B cell (primary cell): ENCODE measurements around the gene FBLN5. TPM values are rescaled to one million over a fixed set of nuclear protein-coding genes. Genes with fewer than 3 reads are reported as not detected.

ENCODE experiments used
- ATAC-seq: fragments of 200-7000 bp; cut with Tn5 transposase; one replicate; pipeline ENCODE4 v1.10.0; 2021; ENCODE audit warnings: low read depth, mild to moderate bottlenecking, moderate number of reproducible peaks, moderate library complexity
- CTCF ChIA-PET: fragments of 350-600 bp; sonication (Branson Sonifier 250); formaldehyde crosslinking; loops from one replicate; lab custom pipeline; 2021; ENCODE audit warnings: antibody characterized with exemption, inconsistent platforms; lab: Charles Lee
- POLR2A ChIA-PET: fragments of 350-600 bp; sonication (Branson Sonifier 250); formaldehyde crosslinking; loops from one replicate; lab custom pipeline; 2021; ENCODE audit warnings: antibody characterized with exemption; lab: Charles Lee
- DNase-seq: peaks from one replicate; pipeline ENCODE4 v3.0.0; 2013
- H2AFZ ChIP-seq: 2 replicates; pipeline ENCODE4 v1.6.1; 2012; ENCODE audit warnings: mild to moderate bottlenecking, low read depth, low read length; ENCODE audit not compliant: insufficient read depth, poor library complexity, severe bottlenecking
- H3K27ac ChIP-seq, 2 donors: 1 replicate in 1 of 2; 2 replicates in 1 of 2; pipeline ENCODE4 v1.5.1; 2012 to 2013; ENCODE audit warnings: low read length in 2 of 2, mild to moderate bottlenecking in 2 of 2, moderate library complexity in 1 of 2
- H3K27me3 ChIP-seq, 4 experiments: fragments of 200-600 bp in 1 of 4; sonication (generic) in 1 of 4; replicated peaks in 1 of 4; 1 replicate in 2 of 4; 2 replicates in 2 of 4; pipeline versions ENCODE4 v1.6.1 to v1.7.0; 2013 to 2016; ENCODE audit warnings: low read length in 3 of 4, mild to moderate bottlenecking in 2 of 4, mixed read lengths in 1 of 4, moderate library complexity in 1 of 4; ENCODE audit not compliant: insufficient read depth in 4 of 4, control insufficient read depth in 3 of 4; ENCODE audit errors: control extremely low read depth in 1 of 4
- H3K36me3 ChIP-seq, 2 experiments: replicated peaks in 1 of 2; 1 replicate in 1 of 2; 2 replicates in 1 of 2; pipeline versions ENCODE4 v1.6.1 to v1.7.1; 2013; ENCODE audit warnings: low read length in 1 of 2; ENCODE audit not compliant: insufficient read depth in 2 of 2, control insufficient read depth in 1 of 2; ENCODE audit errors: control extremely low read depth in 1 of 2, extremely low read depth in 1 of 2
- H3K4me1 ChIP-seq, 2 donors: fragments of 200-600 bp in 1 of 2; sonication (generic) in 1 of 2; 1 replicate in 1 of 2; 2 replicates in 1 of 2; pipeline versions ENCODE4 v1.5.1 to v1.6.1; 2013 to 2017; ENCODE audit warnings: low read length in 2 of 2; ENCODE audit not compliant: control insufficient read depth in 2 of 2, insufficient read depth in 2 of 2
- H3K4me2 ChIP-seq: replicated peaks from 2 replicates; pipeline ENCODE3; 2012; ENCODE audit warnings: mild to moderate bottlenecking, low read depth, low read length; ENCODE audit not compliant: poor library complexity, severe bottlenecking
- H3K4me3 ChIP-seq, 5 experiments: fragments of 200-600 bp in 1 of 5; sonication (generic) in 1 of 5; 1 replicate in 3 of 5; 2 replicates in 2 of 5; pipeline versions ENCODE4 v1.5.1 to v1.7.0; 2011 to 2016; ENCODE audit warnings: low read length in 4 of 5, mild to moderate bottlenecking in 4 of 5, low read depth in 2 of 5, control low read depth in 1 of 5, moderate library complexity in 1 of 5; ENCODE audit not compliant: insufficient read depth in 1 of 5; ENCODE audit errors: control extremely low read depth in 1 of 5, extremely low read depth in 1 of 5
- H3K79me2 ChIP-seq: fragments of 200-600 bp; sonication (generic); one replicate; pipeline ENCODE4 v1.6.0; 2016; ENCODE audit warnings: low read length; ENCODE audit not compliant: control insufficient read depth, insufficient read depth
- H3K9ac ChIP-seq: fragments of 200-600 bp; sonication (generic); 2 replicates; pipeline ENCODE4 v1.6.1; 2017; ENCODE audit warnings: mild to moderate bottlenecking, low read length, moderate library complexity
- H3K9me3 ChIP-seq, 3 donors: one replicate each; pipeline versions ENCODE4 v1.6.1 to v1.7.1; 2013; ENCODE audit warnings: low read length in 2 of 3; ENCODE audit not compliant: control insufficient read depth in 2 of 3, insufficient read depth in 1 of 3; ENCODE audit errors: control extremely low read depth in 1 of 3
- H4K20me1 ChIP-seq: 2 replicates; pipeline ENCODE4 v1.6.0; 2012; ENCODE audit warnings: mild to moderate bottlenecking, low read length; ENCODE audit not compliant: insufficient read depth, control insufficient read depth, poor library complexity, severe bottlenecking
- H3K27ac Mint-ChIP-seq: one replicate; pipeline ENCODE4 v1.8.0; 2021; ENCODE audit warnings: mixed read lengths
- H3K27me3 Mint-ChIP-seq: one replicate; pipeline ENCODE4 v1.8.0; 2021; ENCODE audit warnings: mixed read lengths
- H3K4me1 Mint-ChIP-seq: one replicate; pipeline ENCODE4 v1.8.0; 2021; ENCODE audit warnings: mixed read lengths
- H3K4me3 Mint-ChIP-seq: one replicate; pipeline ENCODE4 v1.8.0; 2021; ENCODE audit warnings: mixed read lengths
- H3K9me3 Mint-ChIP-seq: one replicate; pipeline ENCODE4 v1.8.0; 2022; ENCODE audit warnings: mixed read lengths; ENCODE audit not compliant: insufficient read depth
- CTCF ChIP-seq: fragments of 200-600 bp; IDR thresholded peaks from one replicate; pipeline ENCODE4 v1.8.0; 2022; ENCODE audit warnings: antibody characterized with exemption, mild to moderate bottlenecking
- EZH2 ChIP-seq: IDR thresholded peaks from 2 replicates; pipeline ENCODE4 v1.6.1; 2012; ENCODE audit warnings: borderline replicate concordance, low read depth, mild to moderate bottlenecking, moderate library complexity, low read length; ENCODE audit not compliant: insufficient read depth, poor library complexity, severe bottlenecking
- WGBS: methylation state at CpG from one replicate; pipeline ENCODE4 v1.1.5; 2013; ENCODE audit warnings: missing lambda C conversion rate; ENCODE audit not compliant: insufficient coverage; 5-methylcytosine and 5-hydroxymethylcytosine counted together
- intact Hi-C: fragments of 100-400 bp; cut with micrococcal nuclease; formaldehyde crosslinking; loops from one replicate; pipeline ENCODE4 v1.10.0; 2022
- polyA plus RNA-seq: library from polyadenylated mRNA; depleted of rRNA; stranded (reverse); fragments of >200 nt; gene quantifications from 2 replicates; pipeline ENCODE4 v1.2.3, GENCODE V29; 2012
- total RNA-seq, 2 donors: library from RNA; stranded (reverse); fragments of 120-200 nt in 1 of 2; gene quantifications; 1 replicate in 1 of 2; 2 replicates in 1 of 2; pipeline versions ENCODE4 v1.2.3 to v1.2.4, GENCODE V29; 2013 to 2022

The FBLN5 gene
- total and polyA plus RNA-seq, 2 donors (not counting 1 experiment from before 2014, with no cell fraction given), result 0.31 to 0.37 TPM

- intact Hi-C loops, result loop anchor here (1.0 to 5.0 kb wide), 3 partner anchors 36 to 54 kb away; no protein-coding TSS in a partner anchor
- peak; percentile 6 for ATAC-seq
- H3K9ac ChIP-seq, result peak overlapping the region; percentile 31
- peak overlapping the region in 3 of 5 experiments; percentile 10 to 49 (median 40) for H3K4me3 ChIP-seq
- 33% methylated on average over 10 of the region's 15 CpGs for WGBS
- peak overlapping the region; percentile 18 to 21 for H3K27ac ChIP-seq
- TF ChIP-seq EZH2, result no peak
- TF ChIP-seq CTCF, result no peak
- H2AFZ ChIP-seq, result peak overlapping the region; percentile 44
- H3K36me3 ChIP-seq, result no peaks in the 10 kb centered on the region
- no peaks in the 10 kb centered on the region for H3K9me3 Mint-ChIP-seq
- H3K4me1 ChIP-seq, result peaks cover 52 to 57% of the 10 kb centered on the region in 2 donors
- ChIA-PET POLR2A (interaction anchor here (0.6 kb wide), 1 partner anchor 79 kb away, joined by 9 read pairs; no protein-coding TSS in a partner anchor), CTCF (interaction anchor here (0.6 to 2.5 kb wide), 5 partner anchors 11 to 223 kb away, joined by 3 to 6 read pairs (median 4); no protein-coding TSS in a partner anchor)
- peak overlapping the region; percentile 59 for H3K4me2 ChIP-seq
- H3K4me3 Mint-ChIP-seq, result peak overlapping the region; percentile 71
- H3K79me2 ChIP-seq, result no peaks in the 10 kb centered on the region
- peaks cover 0 to 9% (median 0%) of the 10 kb centered on the region in 3 donors for H3K9me3 ChIP-seq
- H4K20me1 ChIP-seq, result no peaks in the 10 kb centered on the region
- H3K4me1 Mint-ChIP-seq, result peaks cover 56% of the 10 kb centered on the region
- no peaks in the 10 kb centered on the region for H3K27me3 ChIP-seq
- H3K27me3 Mint-ChIP-seq, result no peaks in the 10 kb centered on the region
- peak overlapping the region; percentile 70 for H3K27ac Mint-ChIP-seq
- peak; percentile 62 for DNase-seq
Observed at GRCh38 chr14:91872517-91873470, 74.7 kb downstream of the FBLN5 start.
